Measurements from ENCODE around the gene LILRA5.
A peak's percentile ranks its signal among the peaks of the same experiment; 100 is the strongest.
"Not testable (repeated sequence)": the region's sequence is repeated elsewhere in the genome, so short reads cannot be mapped to it uniquely, and the experiment has no call there.

The LILRA5 gene

DNA sequence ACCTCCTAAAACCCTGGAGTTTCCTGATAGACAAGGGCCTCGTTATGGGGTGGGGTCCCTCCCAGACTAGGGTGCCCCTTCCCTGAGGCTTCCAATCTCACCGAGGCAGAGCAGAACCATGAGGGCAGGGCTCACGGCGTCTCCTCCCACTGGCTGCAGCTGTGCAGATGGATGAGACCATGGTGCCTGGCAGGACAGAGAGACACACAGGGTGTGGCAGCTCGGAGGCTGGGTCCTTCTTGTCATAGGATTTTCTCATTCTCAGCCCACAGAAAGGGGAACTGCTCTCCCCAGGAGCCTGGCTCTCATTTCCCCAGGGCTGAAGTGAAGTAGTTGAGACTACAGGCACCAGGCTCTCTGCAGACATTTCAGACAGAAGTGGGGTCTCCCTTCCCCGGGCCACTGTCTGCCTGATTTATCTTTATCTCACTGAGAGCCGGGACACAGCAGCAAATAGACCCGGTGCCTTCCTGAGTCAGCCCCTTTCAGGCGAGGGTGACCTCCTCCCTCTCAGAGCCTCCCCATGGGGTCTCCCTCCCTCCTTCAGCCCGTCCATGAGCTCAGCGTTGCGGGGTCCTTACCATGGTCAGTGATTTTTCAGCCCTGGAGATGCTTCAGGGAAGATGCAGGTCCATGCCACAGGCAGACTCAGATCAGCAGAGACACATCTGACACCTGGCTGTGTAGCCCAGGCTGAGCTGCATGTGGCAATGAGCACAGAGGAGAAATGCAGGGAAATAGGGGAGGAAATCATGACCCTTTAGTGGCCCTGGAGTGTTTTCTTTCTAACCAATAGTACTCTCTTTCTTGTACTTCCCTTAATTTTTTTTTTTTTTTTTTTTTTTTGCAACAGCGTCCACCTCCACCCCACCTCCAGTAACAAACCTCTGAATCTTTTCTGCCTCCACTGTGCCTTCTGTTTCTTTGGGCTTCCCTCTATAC, at the start of gene LILRA5:
LILRA5 (minus strand) TSS at position 731 of the 942 bp plus-strand sequence; CDS start at position 584, 147 bp downstream.
- DNase-seq (ENCODE audit: low spot score): no peak
- no peak for FAIRE-seq

- DNase-seq (ENCODE audit: low spot score); FAIRE-seq: not testable (repeated sequence)
These were observed 48.9 kb upstream of the LILRA5 start for GRCh38 chr19:54361680-54362422.

- FAIRE-seq: peak; percentile 97
- not testable (repeated sequence) for DNase-seq (ENCODE audit: low spot score)
These were observed 46.3 kb upstream of the LILRA5 start for GRCh38 chr19:54359149-54359820.

DNA sequence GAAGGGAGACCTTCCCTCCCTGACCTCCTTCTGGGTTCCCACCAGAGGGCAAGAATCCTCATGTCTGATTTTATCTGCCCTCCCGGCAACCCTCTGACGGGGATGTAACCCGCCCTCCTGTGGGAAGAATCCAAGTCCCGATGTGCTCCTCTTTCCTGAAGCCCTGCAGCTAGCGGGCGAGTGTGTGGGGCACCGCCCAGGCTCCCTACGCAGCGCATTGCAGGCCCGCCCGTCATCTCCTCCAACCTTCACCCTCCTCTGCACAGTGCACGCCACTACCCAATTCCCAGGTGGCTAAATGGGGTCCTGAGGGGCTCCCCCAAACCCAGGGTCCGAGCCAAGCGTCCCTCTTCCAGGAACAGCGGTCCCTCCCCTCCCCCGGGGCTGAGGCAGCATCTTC, 44.4 kb upstream of the LILRA5 start:
- no peak for DNase-seq (ENCODE audit: low spot score)
- no peak for FAIRE-seq

GRCh38 chr19:54356444-54357056, 43.6 kb upstream of the LILRA5 start:
- FAIRE-seq (no peak), DNase-seq (ENCODE audit: low spot score) (no peak)

DNA sequence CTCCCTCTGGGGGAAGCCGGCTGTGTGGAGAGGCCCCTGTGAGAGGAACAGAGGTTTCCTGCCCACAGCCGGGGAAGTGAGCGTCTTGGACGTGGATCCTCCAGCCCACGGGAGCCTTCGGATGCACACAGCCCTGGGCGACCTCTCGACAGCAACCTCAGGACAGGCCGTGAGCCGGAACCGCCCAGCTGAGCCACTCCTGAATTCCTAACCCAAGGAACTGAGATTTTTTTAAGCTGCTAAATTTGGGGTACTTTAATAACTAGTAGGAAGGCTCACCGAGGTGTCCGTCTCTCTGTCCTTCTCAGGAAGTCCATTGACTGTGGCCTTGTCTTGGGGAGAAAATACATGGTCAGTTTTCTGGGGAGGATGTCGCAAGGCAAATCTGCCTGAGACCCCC, 42.7 kb upstream of the LILRA5 start:
- FAIRE-seq (no peak), DNase-seq (ENCODE audit: low spot score) (no peak)

GRCh38 chr19:54354761-54355160, 41.8 kb upstream of the LILRA5 start:
- FAIRE-seq (no peak), DNase-seq (ENCODE audit: low spot score) (no peak)

GRCh38 chr19:54352546-54352945, 39.6 kb upstream of the LILRA5 start:
- no peak for FAIRE-seq

DNA sequence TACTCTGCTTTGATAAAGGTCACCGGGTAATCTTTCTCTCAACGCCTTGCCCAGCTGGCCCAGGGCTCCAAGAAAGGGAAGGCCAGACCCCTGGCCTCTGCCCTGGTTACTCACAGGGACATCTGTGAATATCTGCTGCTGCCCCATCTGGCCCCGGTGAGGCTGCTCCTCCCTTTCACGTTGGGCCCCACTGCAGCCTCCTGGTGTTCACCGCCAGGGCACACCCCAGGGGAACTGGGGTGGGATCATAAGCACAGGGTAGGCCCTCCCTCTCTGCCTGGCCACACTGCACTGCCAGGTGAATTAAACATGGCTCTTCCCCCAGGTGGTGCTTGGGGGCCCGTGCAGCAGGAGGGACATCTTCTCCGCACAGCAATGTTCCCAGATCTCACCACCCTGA, 39.1 kb upstream of the LILRA5 start:
- no peak for FAIRE-seq

More at GRCh38 chr19:54352546-54352945, 39.6 kb upstream of the LILRA5 start:
- DNase-seq (ENCODE audit: low spot score): no peak

DNA sequence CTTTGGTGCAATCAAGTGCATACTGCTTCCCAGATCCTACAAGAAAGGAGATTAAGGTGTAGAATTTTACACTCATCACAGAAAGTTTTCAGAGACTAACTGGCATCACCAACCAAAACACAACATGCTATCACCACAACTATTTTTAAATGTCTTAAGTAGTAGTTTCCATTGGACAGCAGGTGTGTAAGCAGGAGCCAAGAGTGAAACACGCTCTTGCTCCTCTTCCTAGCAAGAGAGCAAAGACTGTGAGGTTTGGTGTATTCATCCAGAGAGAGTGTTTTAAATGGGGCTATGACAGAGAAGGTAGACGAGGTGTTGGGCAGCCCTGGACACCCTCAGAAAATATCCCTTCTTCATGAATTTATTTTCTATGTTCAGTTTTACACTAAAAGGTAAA, 38.5 kb upstream of the LILRA5 start:
- no peak for DNase-seq (ENCODE audit: low spot score)
- FAIRE-seq: no peak

More for the DNA sequence above, 39.1 kb upstream of the LILRA5 start:
- DNase-seq (ENCODE audit: low spot score): no peak

DNA sequence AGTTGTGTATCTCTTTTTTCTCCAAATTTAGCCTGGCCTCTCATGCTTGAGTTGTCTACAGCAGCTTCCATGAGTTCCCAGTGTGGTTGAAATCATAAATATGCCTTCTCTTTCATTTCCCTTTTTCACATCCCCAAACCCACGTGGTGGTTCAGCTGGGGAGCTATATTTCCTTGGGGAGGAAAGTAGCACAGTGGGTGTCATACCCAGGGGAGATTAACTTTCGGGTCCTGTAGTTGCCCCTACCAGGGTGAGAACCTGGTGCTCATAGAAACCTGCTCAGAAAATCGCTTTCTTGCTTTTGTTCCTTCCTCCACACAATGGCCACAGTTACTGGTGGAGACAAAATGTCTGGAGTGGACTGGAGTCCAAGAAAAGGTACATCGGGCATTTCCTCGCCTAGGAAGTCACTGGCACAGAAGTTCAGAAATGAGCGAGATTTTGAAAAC, 33.0 kb upstream of the LILRA5 start:
- no peak for FAIRE-seq

DNA sequence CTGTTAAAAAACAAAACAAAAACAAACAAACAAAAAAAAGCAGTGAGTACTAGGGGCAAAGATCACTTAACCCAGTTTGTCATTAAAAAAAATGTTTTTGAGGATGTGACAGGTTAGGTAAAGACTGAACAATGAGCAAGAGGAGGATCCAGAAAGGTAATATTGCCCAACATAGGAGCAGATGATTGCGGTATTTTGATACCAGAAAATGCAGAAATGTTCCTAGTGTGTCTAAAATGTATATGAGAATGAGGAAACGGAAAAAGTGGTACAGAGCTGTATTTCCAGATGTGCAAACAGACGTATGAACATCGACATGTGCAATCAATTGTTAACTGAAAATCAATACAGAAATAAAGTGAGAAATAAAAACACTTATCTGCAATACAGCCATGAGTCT, 30.9 kb upstream of the LILRA5 start:
- DNase-seq (ENCODE audit: low spot score): no peak
- no peak for FAIRE-seq

More for the DNA sequence above, 33.0 kb upstream of the LILRA5 start:
- DNase-seq (ENCODE audit: low spot score): no peak

DNA sequence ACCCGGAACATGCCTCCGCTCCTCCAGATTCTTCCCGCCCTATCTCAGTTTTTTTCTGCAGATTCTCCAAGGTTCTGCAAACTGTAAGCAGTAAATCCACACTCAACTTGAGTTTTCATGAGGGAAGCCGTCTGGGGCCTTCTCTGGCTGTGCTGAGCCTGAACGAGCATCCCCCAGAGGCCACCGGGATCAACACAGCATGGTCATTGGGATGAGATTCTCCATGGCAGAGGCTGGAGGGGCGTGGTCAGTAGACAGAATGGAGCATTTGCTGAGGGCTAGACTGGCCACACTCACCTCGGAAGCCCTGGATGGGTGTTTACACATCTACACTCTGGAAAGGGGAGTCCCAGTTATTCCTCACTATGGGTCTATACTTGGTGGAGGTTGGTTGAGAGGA, 28.3 kb upstream of the LILRA5 start:
- FAIRE-seq (no peak), DNase-seq (ENCODE audit: low spot score) (no peak)

GRCh38 chr19:54339646-54340358, 26.8 kb upstream of the LILRA5 start:
- DNase-seq (ENCODE audit: low spot score): no peak
- FAIRE-seq: no peak

GRCh38 chr19:54338521-54338920, 25.6 kb upstream of the LILRA5 start:
- FAIRE-seq: no peak

GRCh38 chr19:54337858-54338230, 24.9 kb upstream of the LILRA5 start:
- FAIRE-seq (no peak), DNase-seq (ENCODE audit: low spot score) (no peak)

More at GRCh38 chr19:54338521-54338920, 25.6 kb upstream of the LILRA5 start:
- no peak for DNase-seq (ENCODE audit: low spot score)

DNA sequence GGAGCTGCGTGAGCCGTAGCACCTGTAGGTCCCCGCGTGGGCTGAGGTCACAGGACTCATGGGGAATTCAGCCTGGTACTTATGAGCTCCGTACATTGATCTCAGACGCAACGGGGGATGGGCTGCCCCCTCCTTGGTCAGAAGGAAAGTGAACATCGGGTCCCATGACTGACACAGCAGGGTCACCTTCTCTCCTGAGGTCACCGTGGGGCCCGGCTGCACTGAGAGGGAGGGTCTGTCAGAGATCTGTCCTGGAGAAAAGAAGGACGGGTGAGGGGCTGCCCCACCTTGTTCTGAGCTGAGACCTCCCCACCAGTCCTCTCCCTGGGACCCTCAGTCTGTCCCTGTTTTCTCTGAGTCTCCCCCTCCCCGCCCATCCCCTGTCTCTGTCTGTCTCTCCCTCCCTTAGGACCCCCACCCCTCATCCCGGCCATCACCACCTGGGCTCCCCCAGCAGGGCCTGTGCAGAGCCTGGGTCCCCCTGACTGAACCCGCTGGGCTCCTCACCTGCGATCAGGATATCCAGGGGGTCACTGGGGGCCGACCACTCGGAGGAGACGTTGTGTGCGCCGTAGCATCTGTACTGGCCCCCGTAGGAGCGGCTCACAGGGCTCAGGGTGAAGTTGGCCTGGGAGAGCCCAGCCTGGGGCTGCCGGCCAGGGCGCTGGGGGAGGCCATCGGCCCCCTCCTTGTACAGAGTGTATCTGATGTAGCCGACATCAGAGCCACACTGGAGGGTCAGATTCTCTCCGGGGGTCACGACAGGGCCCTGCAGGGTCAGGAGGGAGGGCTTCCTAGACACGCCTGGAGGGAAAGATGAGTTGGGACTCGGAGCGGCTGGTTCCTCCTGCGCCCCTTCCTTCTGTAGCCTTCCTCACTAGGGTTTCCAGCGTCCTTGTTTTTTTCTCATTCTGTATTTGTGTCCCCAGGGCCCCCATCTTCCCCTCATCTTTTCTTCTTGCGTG, 24.2 kb upstream of the LILRA5 start:
- no peak for FAIRE-seq
- no peak for DNase-seq (ENCODE audit: low spot score)

DNA sequence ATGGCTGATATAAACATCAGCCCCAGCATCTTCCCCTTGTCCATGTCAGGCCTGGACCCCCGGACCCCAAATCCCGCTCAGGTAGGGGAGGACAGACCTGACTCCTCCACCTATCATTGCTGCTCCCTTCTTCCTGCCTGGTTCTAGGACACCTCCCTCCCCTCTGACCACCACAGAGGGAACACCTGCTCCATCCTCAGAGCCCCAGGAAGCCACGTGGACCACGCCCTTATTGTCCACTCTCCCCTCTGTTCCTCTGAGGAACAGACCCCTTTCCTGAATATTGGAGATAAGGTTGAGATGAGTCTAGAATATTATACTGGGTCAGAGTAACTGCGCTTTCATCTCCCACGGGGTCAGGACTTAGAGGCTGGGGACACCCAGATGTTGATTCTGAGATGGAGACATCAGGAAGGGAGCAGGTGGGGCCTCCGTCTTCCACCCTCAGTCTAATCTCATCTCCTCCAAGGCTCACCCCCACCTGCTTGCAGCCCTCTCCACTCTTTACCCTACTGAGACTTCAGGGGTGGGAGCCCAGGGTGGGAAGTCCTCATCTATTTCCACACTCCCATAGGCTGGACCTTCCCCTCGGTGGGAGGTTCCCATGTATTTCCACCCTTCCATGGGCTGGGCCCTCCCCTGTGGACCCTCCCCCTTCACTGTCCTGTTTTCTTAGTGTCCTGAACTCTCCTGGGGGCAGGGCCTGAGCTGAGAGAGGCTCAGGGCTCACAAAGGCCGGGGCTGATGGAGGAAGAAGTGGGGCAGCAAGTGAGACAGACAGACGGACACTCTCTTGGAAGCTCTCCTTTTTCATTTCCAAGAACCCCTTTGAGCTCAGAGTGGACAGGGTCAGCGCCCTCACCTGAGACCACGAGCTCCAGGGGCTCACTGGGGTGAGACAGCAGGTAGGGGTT, 23.3 kb upstream of the LILRA5 start:
- FAIRE-seq (no peak), DNase-seq (ENCODE audit: low spot score) (no peak)
